OCI-M2 (cell line): ENCODE results near the gene MYOZ2.

Experiments
- DNase-seq: peaks from one replicate; lab custom pipeline; 2025; ENCODE audit not compliant: unreplicated experiment; lab: John Stamatoyannopoulos, UW

MYOZ2 gene

GRCh38 chr4:119237201-119237600 lies 101.6 kb downstream of the MYOZ2 start:
- no peak for DNase-seq
